HEK293 (cell line): ENCODE results near the gene PROCA1.

Source experiments
- MEIS1 ChIP-seq: sonication (generic); formaldehyde crosslinking; IDR thresholded peaks from 2 replicates; pipeline ENCODE4 v1.8.1; 2022; ENCODE audit warnings: missing genetic modification reagents, mild to moderate bottlenecking, borderline replicate concordance
- ZBTB8A ChIP-seq: fragments of 450-650 bp; formaldehyde crosslinking; IDR thresholded peaks from 2 replicates; pipeline ENCODE4 v1.5.1; 2016; ENCODE audit warnings: missing biosample characterization, missing genetic modification characterization
- ZNF24 ChIP-seq: fragments of 450-650 bp; formaldehyde crosslinking; IDR thresholded peaks from 2 replicates; pipeline ENCODE4 v1.5.1; 2016; ENCODE audit warnings: missing biosample characterization, missing genetic modification characterization
- ZNF433 ChIP-seq: fragments of 450-650 bp; formaldehyde crosslinking; IDR thresholded peaks from 2 replicates; pipeline ENCODE4 v1.5.1; 2016; ENCODE audit warnings: missing biosample characterization, missing genetic modification characterization, low read depth
- TF ChIP-seq, protein P1 (sequence below): fragments of 450-650 bp; formaldehyde crosslinking; IDR thresholded peaks from 2 replicates; pipeline ENCODE4 v1.5.1; 2016; ENCODE audit warnings: missing biosample characterization, missing genetic modification characterization
- TF ChIP-seq, protein P2 (sequence below): fragments of 450-650 bp; formaldehyde crosslinking; IDR thresholded peaks from 2 replicates; pipeline ENCODE4 v1.5.1; 2016; ENCODE audit warnings: missing biosample characterization, missing genetic modification characterization, low read depth

DNA sequence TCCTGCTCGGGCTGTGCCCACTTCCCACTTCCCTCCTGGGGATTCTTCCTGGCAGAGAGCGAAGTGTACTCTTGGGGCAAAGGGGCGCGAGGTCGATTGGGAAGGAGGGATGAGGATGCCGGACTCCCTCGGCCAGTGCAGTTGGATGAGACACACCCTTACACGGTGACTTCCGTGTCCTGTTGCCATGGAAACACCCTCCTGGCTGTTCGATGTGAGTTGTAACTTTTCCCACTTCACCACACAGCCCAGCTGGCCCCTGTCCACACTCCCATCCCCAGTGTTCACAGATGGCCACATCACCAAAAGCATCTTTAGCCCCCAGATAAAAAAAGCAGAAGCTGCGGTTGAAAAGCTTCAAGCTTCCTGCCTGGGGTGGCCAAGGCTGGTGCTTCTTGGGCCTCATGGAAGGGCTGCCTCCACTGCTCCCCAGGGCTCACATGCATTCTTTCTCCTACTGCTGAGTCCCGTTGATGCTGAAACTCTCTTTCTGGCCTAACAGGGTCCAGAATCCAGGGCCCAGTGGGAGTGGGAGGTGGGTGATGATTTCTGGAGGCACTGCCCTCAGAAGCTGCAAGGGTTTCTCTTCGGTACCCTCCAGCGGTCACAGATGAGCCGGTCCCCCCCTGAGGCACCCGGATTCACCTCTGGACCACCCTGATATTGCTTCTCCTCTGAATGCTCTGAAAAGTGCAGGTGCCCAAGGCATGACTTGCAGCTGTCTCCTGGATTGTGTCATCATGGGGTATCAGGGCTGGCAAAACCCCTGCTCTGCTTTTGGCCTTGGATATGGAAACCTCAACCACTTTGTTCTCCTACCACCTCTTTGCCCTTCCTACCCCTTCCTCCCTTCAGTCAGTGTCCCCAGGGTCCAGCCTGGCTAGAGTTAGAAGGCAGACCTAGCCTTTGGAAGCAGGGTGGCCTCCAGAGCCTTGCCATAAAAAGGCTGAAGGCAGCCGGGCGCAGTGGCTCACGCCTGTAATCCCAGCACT, 30.0 kb upstream of the PROCA1 start:
- no peak for TF ChIP-seq ZBTB8A (tag by site-specific recombination)
- TF ChIP-seq, protein P1, sequence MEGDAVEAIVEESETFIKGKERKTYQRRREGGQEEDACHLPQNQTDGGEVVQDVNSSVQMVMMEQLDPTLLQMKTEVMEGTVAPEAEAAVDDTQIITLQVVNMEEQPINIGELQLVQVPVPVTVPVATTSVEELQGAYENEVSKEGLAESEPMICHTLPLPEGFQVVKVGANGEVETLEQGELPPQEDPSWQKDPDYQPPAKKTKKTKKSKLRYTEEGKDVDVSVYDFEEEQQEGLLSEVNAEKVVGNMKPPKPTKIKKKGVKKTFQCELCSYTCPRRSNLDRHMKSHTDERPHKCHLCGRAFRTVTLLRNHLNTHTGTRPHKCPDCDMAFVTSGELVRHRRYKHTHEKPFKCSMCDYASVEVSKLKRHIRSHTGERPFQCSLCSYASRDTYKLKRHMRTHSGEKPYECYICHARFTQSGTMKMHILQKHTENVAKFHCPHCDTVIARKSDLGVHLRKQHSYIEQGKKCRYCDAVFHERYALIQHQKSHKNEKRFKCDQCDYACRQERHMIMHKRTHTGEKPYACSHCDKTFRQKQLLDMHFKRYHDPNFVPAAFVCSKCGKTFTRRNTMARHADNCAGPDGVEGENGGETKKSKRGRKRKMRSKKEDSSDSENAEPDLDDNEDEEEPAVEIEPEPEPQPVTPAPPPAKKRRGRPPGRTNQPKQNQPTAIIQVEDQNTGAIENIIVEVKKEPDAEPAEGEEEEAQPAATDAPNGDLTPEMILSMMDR (tag by site-specific recombination): no peak
- TF ChIP-seq, protein P2, sequence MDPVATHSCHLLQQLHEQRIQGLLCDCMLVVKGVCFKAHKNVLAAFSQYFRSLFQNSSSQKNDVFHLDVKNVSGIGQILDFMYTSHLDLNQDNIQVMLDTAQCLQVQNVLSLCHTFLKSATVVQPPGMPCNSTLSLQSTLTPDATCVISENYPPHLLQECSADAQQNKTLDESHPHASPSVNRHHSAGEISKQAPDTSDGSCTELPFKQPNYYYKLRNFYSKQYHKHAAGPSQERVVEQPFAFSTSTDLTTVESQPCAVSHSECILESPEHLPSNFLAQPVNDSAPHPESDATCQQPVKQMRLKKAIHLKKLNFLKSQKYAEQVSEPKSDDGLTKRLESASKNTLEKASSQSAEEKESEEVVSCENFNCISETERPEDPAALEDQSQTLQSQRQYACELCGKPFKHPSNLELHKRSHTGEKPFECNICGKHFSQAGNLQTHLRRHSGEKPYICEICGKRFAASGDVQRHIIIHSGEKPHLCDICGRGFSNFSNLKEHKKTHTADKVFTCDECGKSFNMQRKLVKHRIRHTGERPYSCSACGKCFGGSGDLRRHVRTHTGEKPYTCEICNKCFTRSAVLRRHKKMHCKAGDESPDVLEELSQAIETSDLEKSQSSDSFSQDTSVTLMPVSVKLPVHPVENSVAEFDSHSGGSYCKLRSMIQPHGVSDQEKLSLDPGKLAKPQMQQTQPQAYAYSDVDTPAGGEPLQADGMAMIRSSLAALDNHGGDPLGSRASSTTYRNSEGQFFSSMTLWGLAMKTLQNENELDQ (tag by site-specific recombination): no peak
- TF ChIP-seq ZNF433 (tag by site-specific recombination): no peak
- TF ChIP-seq ZNF24 (tag by site-specific recombination): no peak
- no peak for TF ChIP-seq MEIS1
